HG03103 (cell line): ENCODE measurements around the gene PDE3A.
"Not testable (repeated sequence)": the region's sequence is repeated elsewhere in the genome, so short reads cannot be mapped to it uniquely, and the experiment has no call there.

Experiments used
- ATAC-seq: cut with Tn5 transposase; IDR thresholded peaks from one replicate; pipeline ENCODE4 v1.9.1; 2021; ENCODE audit warnings: low read depth; ENCODE audit not compliant: unreplicated experiment

Gene PDE3A

GRCh38 chr12:20590570-20590969 is 222.2 kb downstream of the PDE3A start:
- no peak for ATAC-seq

GRCh38 chr12:20592556-20592955 is 224.2 kb downstream of the PDE3A start:
- ATAC-seq = no peak

- no peak for ATAC-seq
Observed at GRCh38 chr12:20593611-20594010, 225.3 kb downstream of the PDE3A start.

- ATAC-seq = no peak
Observed at GRCh38 chr12:20596061-20596460, 227.7 kb downstream of the PDE3A start.

- ATAC-seq = no peak
Observed at GRCh38 chr12:20599757-20600156, 231.4 kb downstream of the PDE3A start.

GRCh38 chr12:20601668-20602280 is 233.4 kb downstream of the PDE3A start:
- no peak for ATAC-seq

GRCh38 chr12:20602641-20603391 is 234.5 kb downstream of the PDE3A start:
- no peak for ATAC-seq

GRCh38 chr12:20604408-20605067 is 236.2 kb downstream of the PDE3A start:
- ATAC-seq = no peak

- ATAC-seq = not testable (repeated sequence)
Observed at GRCh38 chr12:20615020-20615419, 246.7 kb downstream of the PDE3A start.

GRCh38 chr12:20616093-20616492 is 247.8 kb downstream of the PDE3A start:
- ATAC-seq = no peak

GRCh38 chr12:20620261-20620660 is 251.9 kb downstream of the PDE3A start:
- ATAC-seq = no peak

GRCh38 chr12:20624718-20625117 is 256.4 kb downstream of the PDE3A start:
- ATAC-seq = no peak

GRCh38 chr12:20625531-20625930 is 257.2 kb downstream of the PDE3A start:
- ATAC-seq = no peak

GRCh38 chr12:20627001-20627588 is 258.8 kb downstream of the PDE3A start:
- no peak for ATAC-seq

- ATAC-seq = no peak
Observed at GRCh38 chr12:20628226-20628787, 260.0 kb downstream of the PDE3A start.

- ATAC-seq = no peak
Observed at GRCh38 chr12:20628999-20629398, 260.7 kb downstream of the PDE3A start.

- ATAC-seq = no peak
Observed at GRCh38 chr12:20629414-20630156, 261.2 kb downstream of the PDE3A start.

GRCh38 chr12:20631711-20632110 is 263.4 kb downstream of the PDE3A start:
- no peak for ATAC-seq

GRCh38 chr12:20641106-20641505 is 272.8 kb downstream of the PDE3A start:
- ATAC-seq = no peak

- ATAC-seq = no peak
Observed at GRCh38 chr12:20643822-20644221, 275.5 kb downstream of the PDE3A start.
